NCI-H2029 (cell line): Measurements from ENCODE around the gene PLD4.

Experiments used
- DNase-seq: peaks from one replicate; lab custom pipeline; 2025; lab: John Stamatoyannopoulos, UW

The PLD4 gene

GRCh38 chr14:104929268-104930230 is 4.9 kb downstream of the PLD4 start:
- no peak for DNase-seq

GRCh38 chr14:104930526-104931303 is 6.0 kb downstream of the PLD4 start:
- DNase-seq, result no peak

GRCh38 chr14:104931304-104931770 is 6.7 kb downstream of the PLD4 start:
- no peak for DNase-seq

- no peak for DNase-seq
Observed at GRCh38 chr14:104931771-104932675, 7.3 kb downstream of the PLD4 start.

- no peak for DNase-seq
Observed at GRCh38 chr14:104932676-104933631, 8.3 kb downstream of the PLD4 start.

GRCh38 chr14:104933746-104934733 is 9.4 kb downstream of the PLD4 start:
- DNase-seq, result no peak

- DNase-seq, result no peak
Observed at GRCh38 chr14:104935026-104935650, 10.5 kb downstream of the PLD4 start.

GRCh38 chr14:104935955-104936354 is 11.3 kb downstream of the PLD4 start:
- DNase-seq, result no peak

GRCh38 chr14:104936361-104937155 is 11.9 kb downstream of the PLD4 start:
- DNase-seq, result no peak

GRCh38 chr14:104937161-104937560 is 12.5 kb downstream of the PLD4 start:
- no peak for DNase-seq

GRCh38 chr14:104937694-104938365 is 13.2 kb downstream of the PLD4 start:
- DNase-seq, result no peak

- no peak for DNase-seq
Observed at GRCh38 chr14:104938436-104938835, 13.8 kb downstream of the PLD4 start.

GRCh38 chr14:104938960-104939359 is 14.3 kb downstream of the PLD4 start:
- DNase-seq, result no peak

GRCh38 chr14:104939666-104940410 is 15.2 kb downstream of the PLD4 start:
- DNase-seq, result no peak

GRCh38 chr14:104940526-104941150 is 16.0 kb downstream of the PLD4 start:
- no peak for DNase-seq
